Measurements from ENCODE around the gene RAB31.

DNA sequence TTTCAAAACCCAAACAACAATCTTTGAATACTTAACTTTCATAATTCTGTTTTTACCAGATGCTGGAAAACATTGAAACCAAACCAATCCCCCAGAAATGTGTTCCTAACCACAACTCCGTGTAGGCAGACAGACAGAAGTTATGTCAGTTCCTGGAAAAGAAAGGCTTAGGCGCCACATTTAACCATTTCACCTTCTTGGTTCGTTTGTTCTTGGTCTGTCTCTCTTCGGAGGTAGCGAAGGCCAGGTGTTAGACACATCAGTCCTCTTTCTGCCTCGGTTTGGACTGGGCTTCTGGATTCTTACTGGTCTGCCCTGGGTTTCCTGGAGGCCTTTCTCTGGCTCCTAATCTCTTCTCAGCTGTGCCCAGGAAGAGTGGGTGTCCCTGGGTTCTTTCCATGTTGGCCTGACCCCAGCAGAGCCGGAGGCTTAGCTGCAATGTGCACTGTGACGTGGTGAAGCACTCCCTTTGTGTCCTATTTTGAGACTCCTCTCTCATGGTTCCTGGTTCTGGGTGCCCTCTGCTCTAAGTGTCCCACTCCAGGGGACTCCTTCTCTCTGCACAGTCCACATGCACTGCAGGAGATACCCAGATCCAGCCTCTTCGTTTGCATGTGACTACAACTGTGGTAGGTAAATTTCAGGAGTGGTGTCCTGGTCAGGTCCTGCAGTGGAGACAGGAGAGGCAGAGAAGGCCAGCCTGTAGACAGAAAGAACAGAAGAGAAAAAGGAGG is 23.1 kb upstream of the RAB31 start:
- no peak for TF ChIP-seq POLR2A (IDR thresholded peaks at IDR 0.05; ENCODE audit: low read depth)
- TF ChIP-seq, protein P1, sequence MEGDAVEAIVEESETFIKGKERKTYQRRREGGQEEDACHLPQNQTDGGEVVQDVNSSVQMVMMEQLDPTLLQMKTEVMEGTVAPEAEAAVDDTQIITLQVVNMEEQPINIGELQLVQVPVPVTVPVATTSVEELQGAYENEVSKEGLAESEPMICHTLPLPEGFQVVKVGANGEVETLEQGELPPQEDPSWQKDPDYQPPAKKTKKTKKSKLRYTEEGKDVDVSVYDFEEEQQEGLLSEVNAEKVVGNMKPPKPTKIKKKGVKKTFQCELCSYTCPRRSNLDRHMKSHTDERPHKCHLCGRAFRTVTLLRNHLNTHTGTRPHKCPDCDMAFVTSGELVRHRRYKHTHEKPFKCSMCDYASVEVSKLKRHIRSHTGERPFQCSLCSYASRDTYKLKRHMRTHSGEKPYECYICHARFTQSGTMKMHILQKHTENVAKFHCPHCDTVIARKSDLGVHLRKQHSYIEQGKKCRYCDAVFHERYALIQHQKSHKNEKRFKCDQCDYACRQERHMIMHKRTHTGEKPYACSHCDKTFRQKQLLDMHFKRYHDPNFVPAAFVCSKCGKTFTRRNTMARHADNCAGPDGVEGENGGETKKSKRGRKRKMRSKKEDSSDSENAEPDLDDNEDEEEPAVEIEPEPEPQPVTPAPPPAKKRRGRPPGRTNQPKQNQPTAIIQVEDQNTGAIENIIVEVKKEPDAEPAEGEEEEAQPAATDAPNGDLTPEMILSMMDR (IDR thresholded peaks at IDR 0.05) = no peak

Measured in esophagus muscularis mucosa (tissue), 3 donors.